K562 (cell line): ENCODE measurements around the gene CFAP69. TPM values are rescaled to one million over a fixed set of nuclear protein-coding genes. Genes with fewer than 3 reads are reported as not detected.
A peak's percentile ranks its signal among the peaks of the same experiment; 100 is the strongest.

Experiments used
- ATF7 ChIP-seq: fragments of 450-650 bp; IDR thresholded peaks from 2 replicates; pipeline ENCODE4 v1.7.1; 2014; ENCODE audit warnings: mild to moderate bottlenecking, moderate library complexity
- CXXC5 ChIP-seq: fragments of 250-450 bp; sonication (Bioruptor Pico); IDR thresholded peaks from 2 replicates; pipeline ENCODE4 v1.8.0; 2022; ENCODE audit warnings: inconsistent platforms, mild to moderate bottlenecking, moderate library complexity
- DNMT1 ChIP-seq: fragments of 450-650 bp; IDR thresholded peaks from 2 replicates; pipeline ENCODE4 v1.6.1; 2016; ENCODE audit warnings: antibody characterized with exemption, mild to moderate bottlenecking
- GMEB1 ChIP-seq: fragments of 250-450 bp; sonication (Bioruptor Pico); IDR thresholded peaks from 2 replicates; pipeline ENCODE4 v1.4.0; 2020; ENCODE audit warnings: mild to moderate bottlenecking
- MLLT1 ChIP-seq, 2 experiments: fragments of 450-650 bp; IDR thresholded peaks; 2 replicates each; pipeline ENCODE4 v1.6.1; 2016
- ZNF431 ChIP-seq: sonication (generic); formaldehyde crosslinking; IDR thresholded peaks from 2 replicates; pipeline ENCODE4 v1.8.0; 2022; ENCODE audit warnings: mild to moderate bottlenecking, missing genetic modification reagents
- polyA plus RNA-seq, 8 experiments: library from polyadenylated mRNA; depleted of rRNA in 4 of 8; stranded (reverse) in 5 of 8; unstranded in 3 of 8; fragments of >200 nt; fragmentation: Nextera tagmentation in 2 of 8; fragmentation: Illumina TruSeq in 1 of 8; extraction: Ambion mirVana in 2 of 8; extraction: Trizol in 1 of 8; gene quantifications; 2 replicates each; pipeline versions ENCODE4 v1.2.1 to v1.2.3, GENCODE V29; 2011 to 2014; ENCODE audit warnings: inconsistent platforms in 1 of 8, missing spikeins in 1 of 8
- total RNA-seq, 7 experiments: library from RNA; depleted of rRNA in 6 of 7; stranded (reverse); fragments of >200 nt in 6 of 7; fragmentation: Illumina TruSeq in 2 of 7; extraction: Trizol in 2 of 7; gene quantifications; 2 replicates each; pipeline versions ENCODE4 v1.2.1 to v1.2.3, GENCODE V29; 2011 to 2021; ENCODE audit warnings: low replicate concordance in 1 of 7
- TF ChIP-seq, protein P1 (sequence below): fragments of 150-350 bp; conservative IDR thresholded peaks from 2 replicates; pipeline ENCODE4 v1.6.1; 2014; ENCODE audit warnings: low read length
- TF ChIP-seq, protein P2 (sequence below): sonication (generic); formaldehyde crosslinking; IDR thresholded peaks from 2 replicates; pipeline ENCODE4 v1.8.0; 2022; ENCODE audit warnings: missing genetic modification reagents, mild to moderate bottlenecking, borderline replicate concordance
- TF ChIP-seq, protein P3 (sequence below): sonication (generic); formaldehyde crosslinking; IDR thresholded peaks from 2 replicates; pipeline ENCODE4 v1.8.0; 2023; ENCODE audit warnings: missing genetic modification reagents, mild to moderate bottlenecking, borderline replicate concordance
- TF ChIP-seq, protein P4 (sequence below): sonication (generic); formaldehyde crosslinking; IDR thresholded peaks from 2 replicates; pipeline ENCODE4 v1.8.1; 2023; ENCODE audit warnings: mild to moderate bottlenecking, missing genetic modification reagents

Gene CFAP69
- total and polyA plus RNA-seq, 9 of the 15 experiments (the other 6 are each of a cell fraction or from before 2014, with no cell fraction given) = 0.24 to 5.1 (median 1.7) TPM

DNA sequence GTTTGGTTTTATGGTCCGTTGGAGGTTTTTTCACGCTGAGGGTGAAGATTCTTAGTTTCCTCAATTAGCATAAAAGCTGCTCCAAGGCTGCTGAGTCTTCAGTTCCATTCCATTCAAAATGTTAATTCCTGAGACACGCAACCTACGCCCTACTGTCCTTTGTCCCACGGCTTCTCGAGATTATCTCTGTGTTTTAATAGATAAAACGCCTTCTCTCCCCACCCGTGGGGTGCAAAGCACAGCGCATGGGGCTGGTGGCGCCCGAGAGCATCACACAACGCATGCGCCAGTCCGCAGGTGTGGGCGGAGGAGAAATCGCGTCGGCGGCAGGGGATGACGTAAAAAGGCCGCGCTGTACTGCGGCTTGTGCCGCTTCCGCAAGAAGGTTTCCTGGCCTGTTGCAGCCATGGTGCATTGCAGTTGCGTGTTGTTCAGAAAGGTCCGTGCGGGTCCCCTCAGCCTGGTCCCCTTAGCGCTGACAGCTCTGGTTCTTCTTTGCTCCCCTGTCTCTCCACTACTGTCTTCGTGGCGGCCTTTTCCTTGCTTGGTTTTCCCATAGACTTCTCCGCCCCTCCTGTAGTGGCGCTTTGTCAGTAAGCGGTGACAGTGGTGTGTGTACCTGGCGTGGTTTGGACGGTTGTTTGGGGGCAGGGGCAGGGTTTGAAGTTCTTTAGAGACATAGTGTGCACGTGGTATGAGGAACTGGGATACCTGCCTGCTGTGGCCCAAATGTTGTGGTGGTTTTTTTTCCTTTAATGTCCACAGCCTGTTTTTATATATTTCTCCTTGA is 101.6 kb downstream of the CFAP69 start, which contains the start of gene GTPBP10 (continued):
- TF ChIP-seq, protein P1, sequence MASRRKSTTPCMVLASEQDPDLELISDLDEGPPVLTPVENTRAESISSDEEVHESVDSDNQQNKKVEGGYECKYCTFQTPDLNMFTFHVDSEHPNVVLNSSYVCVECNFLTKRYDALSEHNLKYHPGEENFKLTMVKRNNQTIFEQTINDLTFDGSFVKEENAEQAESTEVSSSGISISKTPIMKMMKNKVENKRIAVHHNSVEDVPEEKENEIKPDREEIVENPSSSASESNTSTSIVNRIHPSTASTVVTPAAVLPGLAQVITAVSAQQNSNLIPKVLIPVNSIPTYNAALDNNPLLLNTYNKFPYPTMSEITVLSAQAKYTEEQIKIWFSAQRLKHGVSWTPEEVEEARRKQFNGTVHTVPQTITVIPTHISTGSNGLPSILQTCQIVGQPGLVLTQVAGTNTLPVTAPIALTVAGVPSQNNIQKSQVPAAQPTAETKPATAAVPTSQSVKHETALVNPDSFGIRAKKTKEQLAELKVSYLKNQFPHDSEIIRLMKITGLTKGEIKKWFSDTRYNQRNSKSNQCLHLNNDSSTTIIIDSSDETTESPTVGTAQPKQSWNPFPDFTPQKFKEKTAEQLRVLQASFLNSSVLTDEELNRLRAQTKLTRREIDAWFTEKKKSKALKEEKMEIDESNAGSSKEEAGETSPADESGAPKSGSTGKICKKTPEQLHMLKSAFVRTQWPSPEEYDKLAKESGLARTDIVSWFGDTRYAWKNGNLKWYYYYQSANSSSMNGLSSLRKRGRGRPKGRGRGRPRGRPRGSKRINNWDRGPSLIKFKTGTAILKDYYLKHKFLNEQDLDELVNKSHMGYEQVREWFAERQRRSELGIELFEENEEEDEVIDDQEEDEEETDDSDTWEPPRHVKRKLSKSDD = peak; percentile 89
- TF ChIP-seq, protein P2, sequence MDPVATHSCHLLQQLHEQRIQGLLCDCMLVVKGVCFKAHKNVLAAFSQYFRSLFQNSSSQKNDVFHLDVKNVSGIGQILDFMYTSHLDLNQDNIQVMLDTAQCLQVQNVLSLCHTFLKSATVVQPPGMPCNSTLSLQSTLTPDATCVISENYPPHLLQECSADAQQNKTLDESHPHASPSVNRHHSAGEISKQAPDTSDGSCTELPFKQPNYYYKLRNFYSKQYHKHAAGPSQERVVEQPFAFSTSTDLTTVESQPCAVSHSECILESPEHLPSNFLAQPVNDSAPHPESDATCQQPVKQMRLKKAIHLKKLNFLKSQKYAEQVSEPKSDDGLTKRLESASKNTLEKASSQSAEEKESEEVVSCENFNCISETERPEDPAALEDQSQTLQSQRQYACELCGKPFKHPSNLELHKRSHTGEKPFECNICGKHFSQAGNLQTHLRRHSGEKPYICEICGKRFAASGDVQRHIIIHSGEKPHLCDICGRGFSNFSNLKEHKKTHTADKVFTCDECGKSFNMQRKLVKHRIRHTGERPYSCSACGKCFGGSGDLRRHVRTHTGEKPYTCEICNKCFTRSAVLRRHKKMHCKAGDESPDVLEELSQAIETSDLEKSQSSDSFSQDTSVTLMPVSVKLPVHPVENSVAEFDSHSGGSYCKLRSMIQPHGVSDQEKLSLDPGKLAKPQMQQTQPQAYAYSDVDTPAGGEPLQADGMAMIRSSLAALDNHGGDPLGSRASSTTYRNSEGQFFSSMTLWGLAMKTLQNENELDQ = no peak
- peak; percentile 67 for TF ChIP-seq ZNF431 (CRISPR knock-in tag)
- TF ChIP-seq GMEB1 (CRISPR knock-in tag) = peak; percentile 69
- TF ChIP-seq, protein P3, sequence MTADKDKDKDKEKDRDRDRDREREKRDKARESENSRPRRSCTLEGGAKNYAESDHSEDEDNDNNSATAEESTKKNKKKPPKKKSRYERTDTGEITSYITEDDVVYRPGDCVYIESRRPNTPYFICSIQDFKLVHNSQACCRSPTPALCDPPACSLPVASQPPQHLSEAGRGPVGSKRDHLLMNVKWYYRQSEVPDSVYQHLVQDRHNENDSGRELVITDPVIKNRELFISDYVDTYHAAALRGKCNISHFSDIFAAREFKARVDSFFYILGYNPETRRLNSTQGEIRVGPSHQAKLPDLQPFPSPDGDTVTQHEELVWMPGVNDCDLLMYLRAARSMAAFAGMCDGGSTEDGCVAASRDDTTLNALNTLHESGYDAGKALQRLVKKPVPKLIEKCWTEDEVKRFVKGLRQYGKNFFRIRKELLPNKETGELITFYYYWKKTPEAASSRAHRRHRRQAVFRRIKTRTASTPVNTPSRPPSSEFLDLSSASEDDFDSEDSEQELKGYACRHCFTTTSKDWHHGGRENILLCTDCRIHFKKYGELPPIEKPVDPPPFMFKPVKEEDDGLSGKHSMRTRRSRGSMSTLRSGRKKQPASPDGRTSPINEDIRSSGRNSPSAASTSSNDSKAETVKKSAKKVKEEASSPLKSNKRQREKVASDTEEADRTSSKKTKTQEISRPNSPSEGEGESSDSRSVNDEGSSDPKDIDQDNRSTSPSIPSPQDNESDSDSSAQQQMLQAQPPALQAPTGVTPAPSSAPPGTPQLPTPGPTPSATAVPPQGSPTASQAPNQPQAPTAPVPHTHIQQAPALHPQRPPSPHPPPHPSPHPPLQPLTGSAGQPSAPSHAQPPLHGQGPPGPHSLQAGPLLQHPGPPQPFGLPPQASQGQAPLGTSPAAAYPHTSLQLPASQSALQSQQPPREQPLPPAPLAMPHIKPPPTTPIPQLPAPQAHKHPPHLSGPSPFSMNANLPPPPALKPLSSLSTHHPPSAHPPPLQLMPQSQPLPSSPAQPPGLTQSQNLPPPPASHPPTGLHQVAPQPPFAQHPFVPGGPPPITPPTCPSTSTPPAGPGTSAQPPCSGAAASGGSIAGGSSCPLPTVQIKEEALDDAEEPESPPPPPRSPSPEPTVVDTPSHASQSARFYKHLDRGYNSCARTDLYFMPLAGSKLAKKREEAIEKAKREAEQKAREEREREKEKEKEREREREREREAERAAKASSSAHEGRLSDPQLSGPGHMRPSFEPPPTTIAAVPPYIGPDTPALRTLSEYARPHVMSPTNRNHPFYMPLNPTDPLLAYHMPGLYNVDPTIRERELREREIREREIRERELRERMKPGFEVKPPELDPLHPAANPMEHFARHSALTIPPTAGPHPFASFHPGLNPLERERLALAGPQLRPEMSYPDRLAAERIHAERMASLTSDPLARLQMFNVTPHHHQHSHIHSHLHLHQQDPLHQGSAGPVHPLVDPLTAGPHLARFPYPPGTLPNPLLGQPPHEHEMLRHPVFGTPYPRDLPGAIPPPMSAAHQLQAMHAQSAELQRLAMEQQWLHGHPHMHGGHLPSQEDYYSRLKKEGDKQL (CRISPR knock-in tag) = no peak
- 0 out of 2 replicates have a peak, but pooled peaks have one; percentile 66 for TF ChIP-seq DNMT1
- TF ChIP-seq, protein P4, sequence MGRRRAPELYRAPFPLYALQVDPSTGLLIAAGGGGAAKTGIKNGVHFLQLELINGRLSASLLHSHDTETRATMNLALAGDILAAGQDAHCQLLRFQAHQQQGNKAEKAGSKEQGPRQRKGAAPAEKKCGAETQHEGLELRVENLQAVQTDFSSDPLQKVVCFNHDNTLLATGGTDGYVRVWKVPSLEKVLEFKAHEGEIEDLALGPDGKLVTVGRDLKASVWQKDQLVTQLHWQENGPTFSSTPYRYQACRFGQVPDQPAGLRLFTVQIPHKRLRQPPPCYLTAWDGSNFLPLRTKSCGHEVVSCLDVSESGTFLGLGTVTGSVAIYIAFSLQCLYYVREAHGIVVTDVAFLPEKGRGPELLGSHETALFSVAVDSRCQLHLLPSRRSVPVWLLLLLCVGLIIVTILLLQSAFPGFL = peak; percentile 75; the same call in 1 of the 2 replicates
- TF ChIP-seq MLLT1 (IDR thresholded peaks at IDR 0.05) = peak in 1 of 2 experiments; percentile 88; a peak in 3 of 4 replicates
- peak; percentile 93 for TF ChIP-seq ATF7
- TF ChIP-seq CXXC5 (CRISPR knock-in tag) = peak; percentile 89
